Measurements from ENCODE around the gene NEK1. TPM values are rescaled to one million over a fixed set of nuclear protein-coding genes. Genes with fewer than 3 reads are reported as not detected.

The NEK1 gene
- total and polyA plus RNA-seq, 2 of the 13 experiments (the other 11 are each of a cell fraction or from before 2014, with no cell fraction given), result 2.9 to 5.4 TPM

- TF ChIP-seq NRL (CRISPR knock-in tag; IDR thresholded peaks at IDR 0.05; ENCODE audit: borderline replicate concordance) (peak; percentile 61; the same call in 1 of the 2 replicates), REPIN1 (CRISPR knock-in tag; IDR thresholded peaks at IDR 0.05; ENCODE audit: borderline replicate concordance, low read depth) (peak; percentile 90; the same call in 1 of the 2 replicates), ZMYM4 (CRISPR knock-in tag; IDR thresholded peaks at IDR 0.05) (peak; percentile 99), ARNT2 (CRISPR knock-in tag; IDR thresholded peaks at IDR 0.05; ENCODE audit: low read depth) (no peak), SMARCE1 (IDR thresholded peaks at IDR 0.05; ENCODE audit: borderline replicate concordance) (no peak), ZNF619 (CRISPR knock-in tag; IDR thresholded peaks at IDR 0.05) (peak; percentile 56; the same call in 1 of the 2 replicates), ETS1 (CRISPR knock-in tag; IDR thresholded peaks at IDR 0.05) (no peak), NR2F1 (CRISPR knock-in tag; IDR thresholded peaks at IDR 0.05) (peak in 1 of 2 experiments; percentile 12; a peak in 1 of 4 replicates), EEA1 (CRISPR knock-in tag; IDR thresholded peaks at IDR 0.05; ENCODE audit: borderline replicate concordance) (no peak), ZNF562 (CRISPR knock-in tag; IDR thresholded peaks at IDR 0.05; ENCODE audit: borderline replicate concordance) (no peak), SP140L (CRISPR knock-in tag; IDR thresholded peaks at IDR 0.05; ENCODE audit: borderline replicate concordance) (no peak), ZNF510 (CRISPR knock-in tag; IDR thresholded peaks at IDR 0.05; ENCODE audit: low read depth) (no peak), THAP11 (CRISPR knock-in tag; IDR thresholded peaks at IDR 0.05) (peak; percentile 91), ZNF547 (CRISPR knock-in tag; IDR thresholded peaks at IDR 0.05) (peak; percentile 65; the same call in 1 of the 2 replicates), HDAC2 (CRISPR knock-in tag; IDR thresholded peaks at IDR 0.05) (peak; percentile 67), ZNF414 (CRISPR knock-in tag; IDR thresholded peaks at IDR 0.05) (peak; percentile 82; the same call in 1 of the 2 replicates), IRF2 (CRISPR knock-in tag; IDR thresholded peaks at IDR 0.05) (peak; percentile 72; the same call in 1 of the 2 replicates), ZNF18 (CRISPR knock-in tag; IDR thresholded peaks at IDR 0.05; ENCODE audit: insufficient replicate concordance) (peak; percentile 37), ZNF740 (CRISPR knock-in tag; IDR thresholded peaks at IDR 0.05) (no peak), MBD4 (IDR thresholded peaks at IDR 0.05; ENCODE audit: borderline replicate concordance, low read length) (no peak), RCOR2 (CRISPR knock-in tag; IDR thresholded peaks at IDR 0.05) (peak; percentile 15; the same call in 1 of the 2 replicates), ZNF781 (CRISPR knock-in tag; IDR thresholded peaks at IDR 0.05; ENCODE audit: borderline replicate concordance, not compliant biosample characterization) (peak; percentile 31), CSRNP1 (CRISPR knock-in tag; IDR thresholded peaks at IDR 0.05) (0 out of 2 replicates have a peak, but pooled peaks have one; percentile 22)
These were observed 7.8 kb upstream of the NEK1 start, which contains the start of gene CLCN3 (continued) for GRCh38 chr4:169619958-169620879.

Data from HepG2 (cell line).